Common myeloid progenitor, CD34-positive (primary cell): ENCODE results near the gene GMPPA.

Experiments
- CTCF ChIA-PET: fragments of 350-600 bp; sonication (Branson Sonifier 250); formaldehyde crosslinking; loops from one replicate; lab custom pipeline; 2021; ENCODE audit warnings: antibody characterized with exemption; lab: Charles Lee
- POLR2A ChIA-PET: fragments of 350-600 bp; sonication (Branson Sonifier 250); formaldehyde crosslinking; loops from one replicate; lab custom pipeline; 2021; ENCODE audit warnings: antibody characterized with exemption; lab: Charles Lee
- DNase-seq, 3 donors: peaks; one replicate each; pipeline versions ENCODE4 v3.0.0 to v3.0.0-alpha.2; 2013
- H3K27ac ChIP-seq, 2 experiments: 1 replicate in 1 of 2; 2 replicates in 1 of 2; pipeline ENCODE4 v1.7.0; 2013; ENCODE audit warnings: inconsistent platforms in 2 of 2, low read length in 2 of 2, mild to moderate bottlenecking in 2 of 2, low read depth in 1 of 2, moderate library complexity in 1 of 2; ENCODE audit not compliant: severe bottlenecking in 2 of 2, insufficient read depth in 1 of 2, poor library complexity in 1 of 2
- H3K27me3 ChIP-seq, 5 experiments: replicated peaks in 2 of 5; 1 replicate in 3 of 5; 2 replicates in 2 of 5; pipeline versions ENCODE4 v1.6.1 to v1.7.0; 2013; ENCODE audit warnings: low read length in 4 of 5, mild to moderate bottlenecking in 2 of 5, moderate library complexity in 2 of 5, inconsistent platforms in 1 of 5; ENCODE audit not compliant: insufficient read depth in 5 of 5, control insufficient read depth in 4 of 5
- H3K36me3 ChIP-seq, 4 experiments: 1 replicate in 2 of 4; 2 replicates in 2 of 4; pipeline versions ENCODE4 v1.6.1 to v1.7.0; 2013; ENCODE audit warnings: low read length in 3 of 4, control low read depth in 1 of 4, mild to moderate bottlenecking in 1 of 4; ENCODE audit not compliant: control insufficient read depth in 4 of 4, insufficient read depth in 4 of 4
- H3K4me1 ChIP-seq, 4 experiments: 1 replicate in 3 of 4; 2 replicates in 1 of 4; pipeline versions ENCODE4 v1.6.1 to v1.7.1; 2013; ENCODE audit warnings: low read length in 3 of 4, mild to moderate bottlenecking in 3 of 4, control low read depth in 1 of 4, inconsistent platforms in 1 of 4, moderate library complexity in 1 of 4; ENCODE audit not compliant: control insufficient read depth in 4 of 4, insufficient read depth in 4 of 4; ENCODE audit errors: control extremely low read depth in 1 of 4
- H3K4me3 ChIP-seq, 7 experiments: 1 replicate in 4 of 7; 2 replicates in 3 of 7; pipeline versions ENCODE4 v1.5.1 to v1.7.0; 2013; ENCODE audit warnings: mild to moderate bottlenecking in 7 of 7, low read length in 6 of 7, moderate library complexity in 6 of 7, inconsistent platforms in 2 of 7, low read depth in 2 of 7, control low read depth in 1 of 7; ENCODE audit not compliant: insufficient read depth in 4 of 7, control insufficient read depth in 1 of 7; ENCODE audit errors: extremely low read depth in 1 of 7
- H3K9me3 ChIP-seq, 5 experiments: 1 replicate in 4 of 5; 2 replicates in 1 of 5; pipeline versions ENCODE4 v1.6.1 to v1.7.1; 2013; ENCODE audit warnings: low read length in 4 of 5, mild to moderate bottlenecking in 2 of 5, inconsistent platforms in 1 of 5, low read depth in 1 of 5, moderate library complexity in 1 of 5; ENCODE audit not compliant: control insufficient read depth in 4 of 5, insufficient read depth in 2 of 5; ENCODE audit errors: control extremely low read depth in 1 of 5
- WGBS: methylation state at CpG from one replicate; pipeline ENCODE4 v1.1.5; 2013; ENCODE audit not compliant: insufficient coverage; 5-methylcytosine and 5-hydroxymethylcytosine counted together

GMPPA gene

GRCh38 chr2:219502618-219503017 lies 3.9 kb downstream of the GMPPA start:
- ChIA-PET POLR2A (no interaction called here), CTCF (interaction anchor here (60.5 kb wide), 1 partner anchor 22 kb away, joined by 1724 read pairs; the partner anchor contains the start of genes ASIC4, CHPF and TMEM198)
- Histone ChIP-seq H3K36me3 (peaks cover 3 to 30% (median 17%) of the 10 kb centered on the region in 4 experiments), H3K4me3 (no peak overlapping the region), H3K27ac (peak overlapping the region in 1 of 2 experiments; percentile 25), H3K9me3 (no peaks in the 10 kb centered on the region), H3K4me1 (peaks cover 4 to 22% (median 18%) of the 10 kb centered on the region in 4 experiments), H3K27me3 (peaks cover 0 to 8% (median under 1%) of the 10 kb centered on the region in 5 experiments)
- DNase-seq = no peak

GRCh38 chr2:219505585-219505984 lies 6.9 kb downstream of the GMPPA start:
- no peaks in the 10 kb centered on the region for H3K9me3 ChIP-seq
- peaks cover 0 to 14% (median 4%) of the 10 kb centered on the region in 5 experiments for H3K27me3 ChIP-seq
- ChIA-PET POLR2A (no interaction called here), CTCF (interaction anchor here (43.1 to 60.5 kb wide), 2 partner anchors 13 to 19 kb away, joined by 1724 read pairs; partner anchors contain the start of genes ASIC4, CHPF, GMPPA and TMEM198)
- peaks cover 3 to 30% (median 17%) of the 10 kb centered on the region in 4 experiments for H3K36me3 ChIP-seq
- no peak overlapping the region for H3K4me3 ChIP-seq
- no peak overlapping the region for H3K27ac ChIP-seq
- peaks cover 0 to 18% (median 17%) of the 10 kb centered on the region in 4 experiments for H3K4me1 ChIP-seq
- WGBS = 100% methylated on average over 9 of the region's 9 CpGs
- DNase-seq = no peak

GRCh38 chr2:219506153-219506801 lies 7.6 kb downstream of the GMPPA start:
- 97% methylated on average over 22 of the region's 23 CpGs for WGBS
- Histone ChIP-seq H3K4me1 (peaks cover 0 to 19% (median 17%) of the 10 kb centered on the region in 4 experiments), H3K36me3 (peaks cover 3 to 30% (median 17%) of the 10 kb centered on the region in 4 experiments), H3K27ac (no peak overlapping the region), H3K9me3 (no peaks in the 10 kb centered on the region), H3K27me3 (peaks cover 0 to 21% (median 5%) of the 10 kb centered on the region in 5 experiments), H3K4me3 (no peak overlapping the region)
- DNase-seq = no peak
- ChIA-PET CTCF (interaction anchor here (1.1 to 60.5 kb wide), 3 partner anchors 14 to 51 kb away, joined by 3 to 1724 read pairs (median 1724); partner anchors contain the start of genes ASIC4, CHPF, GMPPA and TMEM198), POLR2A (no interaction called here)

DNA sequence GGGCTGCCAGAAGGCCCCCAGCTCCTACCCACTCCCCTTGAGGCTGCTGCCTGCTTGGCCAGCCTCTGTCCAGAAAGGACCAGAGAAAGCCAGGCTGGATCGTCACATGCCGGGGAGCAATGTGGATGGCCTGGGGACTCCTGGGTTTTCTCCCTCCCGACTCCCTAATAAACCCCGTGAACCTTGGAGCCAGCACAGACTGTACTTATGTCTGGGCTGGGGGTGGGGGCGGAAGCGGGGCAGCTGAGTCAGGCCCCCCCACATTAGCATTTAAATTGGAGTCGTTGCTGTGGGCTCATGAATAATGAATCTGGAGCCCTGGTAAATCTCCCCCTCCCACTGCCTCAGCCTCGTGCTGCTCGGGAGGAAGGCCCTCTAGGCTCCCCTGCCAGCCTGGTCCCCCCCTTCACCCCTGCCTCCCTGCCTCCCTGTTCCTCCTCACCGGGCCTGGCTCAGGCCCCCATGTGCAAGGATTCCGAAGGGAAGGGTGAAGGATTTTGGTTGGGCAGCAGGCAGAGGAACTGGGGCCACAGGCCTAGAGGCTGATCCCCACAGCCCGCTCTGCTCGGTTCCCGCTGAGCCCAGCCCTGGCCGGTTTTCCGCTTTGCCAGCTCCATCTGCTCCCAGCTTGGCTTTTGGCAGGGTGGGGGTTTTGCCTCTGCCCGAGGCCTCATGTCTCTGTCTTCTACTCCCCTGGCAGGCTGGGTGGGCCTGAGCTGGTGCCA lies 8.3 kb downstream of the GMPPA start:
- WGBS = 92% methylated on average over 11 of the region's 17 CpGs
- no peaks in the 10 kb centered on the region for H3K9me3 ChIP-seq
- H3K4me1 ChIP-seq = peaks cover 0 to 19% (median 19%) of the 10 kb centered on the region in 4 experiments
- H3K27me3 ChIP-seq = peaks cover 0 to 28% (median 7%) of the 10 kb centered on the region in 5 experiments
- no peak overlapping the region for H3K4me3 ChIP-seq
- DNase-seq = no peak
- ChIA-PET CTCF (interaction anchor here (1.1 to 60.5 kb wide), 4 partner anchors 15 to 64 kb away, joined by 3 to 1724 read pairs (median 864); partner anchors contain the start of genes ASIC4, CHPF, GMPPA and OBSL1), POLR2A (no interaction called here)
- no peak overlapping the region for H3K27ac ChIP-seq
- H3K36me3 ChIP-seq = peaks cover 3 to 30% (median 17%) of the 10 kb centered on the region in 4 experiments

DNA sequence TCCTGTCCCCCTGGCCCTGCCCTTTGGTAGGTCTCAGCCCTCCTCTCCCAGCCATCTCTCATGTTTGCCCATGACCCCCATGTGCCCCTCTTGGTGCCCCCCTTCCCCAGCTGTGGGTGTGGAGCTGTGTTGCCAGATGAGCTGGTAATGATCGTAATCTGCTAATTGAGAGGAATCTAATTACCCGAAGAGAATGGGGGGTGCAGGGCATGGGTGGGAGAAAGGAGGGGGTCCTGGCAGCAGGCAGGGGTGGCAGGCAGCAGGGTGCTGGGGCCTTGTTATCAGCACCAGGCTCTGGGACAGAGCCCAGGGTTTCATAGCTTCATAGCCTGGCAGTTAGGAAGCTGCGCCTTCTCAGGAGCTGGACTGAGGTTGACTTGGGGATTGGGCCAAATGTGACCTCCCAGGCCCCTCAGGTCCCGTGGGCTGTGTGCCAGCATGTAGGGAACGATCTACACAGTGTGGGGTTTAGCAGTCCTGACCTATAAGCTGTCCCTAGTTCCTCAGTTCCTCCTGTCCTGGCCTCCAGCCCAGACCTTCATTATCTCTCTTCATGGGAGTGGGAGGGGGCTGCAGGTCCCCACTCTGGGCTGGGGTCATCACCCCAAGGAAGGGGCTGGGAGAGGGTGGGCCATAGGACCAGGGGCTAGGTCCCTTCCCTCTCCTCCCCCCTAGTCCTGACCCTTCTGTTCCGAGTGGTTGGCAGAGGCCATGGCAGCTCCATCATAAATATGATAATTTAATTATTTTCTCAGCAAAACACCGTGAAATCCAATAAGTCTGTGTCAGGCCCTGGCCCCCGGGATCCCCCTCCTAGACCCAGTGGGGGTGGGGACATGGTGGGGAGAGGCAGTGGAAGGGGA lies 9.1 kb downstream of the GMPPA start:
- peaks cover 0 to 27% (median 24%) of the 10 kb centered on the region in 4 experiments for H3K4me1 ChIP-seq
- 97% methylated on average over 4 of the region's 8 CpGs for WGBS
- H3K9me3 ChIP-seq = no peaks in the 10 kb centered on the region
- H3K4me3 ChIP-seq = no peak overlapping the region
- DNase-seq = no peak
- peaks cover 3 to 30% (median 17%) of the 10 kb centered on the region in 4 experiments for H3K36me3 ChIP-seq
- ChIA-PET CTCF (interaction anchor here (1.2 to 60.5 kb wide), 3 partner anchors 15 to 63 kb away, joined by 3 to 1724 read pairs (median 1724); partner anchors contain the start of genes ASIC4, CHPF, GMPPA and OBSL1), POLR2A (interaction anchor here (0.6 kb wide), 1 partner anchor 312 kb away, joined by 3 read pairs; no protein-coding TSS in a partner anchor)
- H3K27me3 ChIP-seq = peaks cover 0 to 37% (median 11%) of the 10 kb centered on the region in 5 experiments
- H3K27ac ChIP-seq = no peak overlapping the region

GRCh38 chr2:219508444-219508734 lies 9.7 kb downstream of the GMPPA start:
- peaks cover 0 to 33% (median 29%) of the 10 kb centered on the region in 4 experiments for H3K4me1 ChIP-seq
- no peak for DNase-seq
- no peak overlapping the region for H3K27ac ChIP-seq
- CTCF ChIA-PET = interaction anchor here (43.1 to 60.5 kb wide), 2 partner anchors 16 kb away, joined by 1724 read pairs; partner anchors contain the start of genes ASIC4, CHPF, GMPPA and TMEM198
- H3K4me3 ChIP-seq = no peak overlapping the region
- peaks cover 3 to 30% (median 17%) of the 10 kb centered on the region in 4 experiments for H3K36me3 ChIP-seq
- peaks cover 0 to 43% (median 12%) of the 10 kb centered on the region in 5 experiments for H3K27me3 ChIP-seq
- no peaks in the 10 kb centered on the region for H3K9me3 ChIP-seq
- no CpG with 5 or more reads among the region's 4 CpGs for WGBS
- POLR2A ChIA-PET = interaction anchor here (0.6 kb wide), 1 partner anchor 313 kb away, joined by 3 read pairs; no protein-coding TSS in a partner anchor
